Cerebellar nuclear complex (tissue), 1 donor: ENCODE results near the gene KIF26B.

Experiments
- DNase-seq, 2 experiments: peaks; one replicate each; lab custom pipeline; 2025; lab: John Stamatoyannopoulos, UW

The KIF26B gene

GRCh38 chr1:245209658-245210435, 55.1 kb downstream of the KIF26B start:
- DNase-seq: no peak

GRCh38 chr1:245211035-245211749, 56.4 kb downstream of the KIF26B start:
- no peak for DNase-seq

- DNase-seq: no peak
Observed at GRCh38 chr1:245211761-245212160, 57.0 kb downstream of the KIF26B start.

GRCh38 chr1:245212221-245212710, 57.5 kb downstream of the KIF26B start:
- DNase-seq: no peak

GRCh38 chr1:245213066-245213831, 58.5 kb downstream of the KIF26B start:
- peak in 1 of 2 experiments; percentile 18 for DNase-seq

GRCh38 chr1:245215071-245215470, 60.3 kb downstream of the KIF26B start:
- peak in 1 of 2 experiments; percentile 76 for DNase-seq

GRCh38 chr1:245216366-245217115, 61.8 kb downstream of the KIF26B start:
- DNase-seq: no peak

GRCh38 chr1:245217853-245218608, 63.2 kb downstream of the KIF26B start:
- no peak for DNase-seq

- no peak for DNase-seq
Observed at GRCh38 chr1:245220381-245220985, 65.7 kb downstream of the KIF26B start.

GRCh38 chr1:245221805-245222204, 67.0 kb downstream of the KIF26B start:
- DNase-seq: no peak

GRCh38 chr1:245222931-245223595, 68.3 kb downstream of the KIF26B start:
- no peak for DNase-seq

GRCh38 chr1:245225322-245226202, 70.8 kb downstream of the KIF26B start:
- DNase-seq: no peak

GRCh38 chr1:245226203-245226499, 71.4 kb downstream of the KIF26B start:
- no peak for DNase-seq

- DNase-seq: no peak
Observed at GRCh38 chr1:245229051-245229450, 74.3 kb downstream of the KIF26B start.

GRCh38 chr1:245232931-245233330, 78.1 kb downstream of the KIF26B start:
- DNase-seq: no peak

- peak in 1 of 2 experiments; percentile 25 for DNase-seq
Observed at GRCh38 chr1:245234217-245235081, 79.7 kb downstream of the KIF26B start.

GRCh38 chr1:245235156-245235555, 80.4 kb downstream of the KIF26B start:
- no peak for DNase-seq

- DNase-seq: no peak
Observed at GRCh38 chr1:245240648-245241165, 85.9 kb downstream of the KIF26B start.
